ENCODE data around the gene KLHL36. TPM values are rescaled to one million over a fixed set of nuclear protein-coding genes. Genes with fewer than 3 reads are reported as not detected.
A peak's percentile ranks its signal among the peaks of the same experiment; 100 is the strongest.

The KLHL36 gene
- total RNA-seq, 2 experiments from 2014 or later: 41.0 to 44.0 TPM

- peak; percentile 55 for DNase-seq
- no peak for TF ChIP-seq CTCF (IDR thresholded peaks at IDR 0.05)
These were observed 52.4 kb downstream of the KLHL36 start for GRCh38 chr16:84700446-84701300.

GRCh38 chr16:84703681-84704080 lies 55.4 kb downstream of the KLHL36 start:
- no peak for ATAC-seq
- Mint-ChIP-seq H3K4me1 (ENCODE audit: low read depth) (peaks cover 49% of the 10 kb centered on the region), H3K9me3 (no peaks in the 10 kb centered on the region), H3K4me3 (no peak overlapping the region), H3K36me3 (ENCODE audit: low read depth) (peaks cover 18% of the 10 kb centered on the region), H3K27me3 (no peaks in the 10 kb centered on the region), H3K27ac (no peak overlapping the region)
- CTCF ChIA-PET: interaction anchor here (1.1 to 2.1 kb wide), 6 partner anchors 19 to 267 kb away, joined by 3 to 11 read pairs (median 5); no protein-coding TSS in a partner anchor
- intact Hi-C loops (cut with micrococcal nuclease): no loop called here
- POLR2A ChIA-PET: interaction anchor here (0.8 to 1.6 kb wide), 6 partner anchors 10 to 184 kb away, joined by 3 to 11 read pairs (median 4); no protein-coding TSS in a partner anchor
- no peak for TF ChIP-seq CTCF (IDR thresholded peaks at IDR 0.05)
- no peak for DNase-seq

More at GRCh38 chr16:84700446-84701300, 52.4 kb downstream of the KLHL36 start:
- ChIA-PET POLR2A (interaction anchor here (0.6 to 1.4 kb wide), 14 partner anchors 11 to 185 kb away, joined by 3 to 5 read pairs (median 3); partner anchors contain the start of gene KLHL36), CTCF (interaction anchor here (0.6 to 2.6 kb wide), 15 partner anchors 10 to 386 kb away, joined by 3 to 38 read pairs (median 4); no protein-coding TSS in a partner anchor)
- no peaks in the 10 kb centered on the region for H3K27me3 Mint-ChIP-seq
- peak overlapping the region; percentile 96 for H3K27ac Mint-ChIP-seq
- H3K4me3 Mint-ChIP-seq: peak overlapping the region; percentile 98
- peaks cover 40% of the 10 kb centered on the region for H3K4me1 Mint-ChIP-seq (ENCODE audit: low read depth)
- intact Hi-C loops (cut with micrococcal nuclease): no loop called here
- H3K36me3 Mint-ChIP-seq (ENCODE audit: low read depth): peaks cover 14% of the 10 kb centered on the region
- peak; percentile 57 for ATAC-seq
- no peaks in the 10 kb centered on the region for H3K9me3 Mint-ChIP-seq

GRCh38 chr16:84704253-84704652 lies 55.9 kb downstream of the KLHL36 start:
- H3K27me3 Mint-ChIP-seq: no peaks in the 10 kb centered on the region
- peaks cover 50% of the 10 kb centered on the region for H3K4me1 Mint-ChIP-seq (ENCODE audit: low read depth)
- ATAC-seq (no peak), DNase-seq (no peak)
- ChIA-PET CTCF (interaction anchor here (1.1 to 2.1 kb wide), 4 partner anchors 22 to 34 kb away, joined by 3 to 11 read pairs (median 7); no protein-coding TSS in a partner anchor), POLR2A (interaction anchor here (1.0 to 1.6 kb wide), 4 partner anchors 10 to 184 kb away, joined by 3 to 11 read pairs (median 6); no protein-coding TSS in a partner anchor)
- peaks cover 20% of the 10 kb centered on the region for H3K36me3 Mint-ChIP-seq (ENCODE audit: low read depth)
- TF ChIP-seq CTCF (IDR thresholded peaks at IDR 0.05): no peak
- H3K9me3 Mint-ChIP-seq: no peaks in the 10 kb centered on the region
- intact Hi-C loops (cut with micrococcal nuclease): no loop called here
- no peak overlapping the region for H3K27ac Mint-ChIP-seq
- no peak overlapping the region for H3K4me3 Mint-ChIP-seq

GRCh38 chr16:84706856-84707255 lies 58.5 kb downstream of the KLHL36 start:
- no peak for ATAC-seq
- DNase-seq: no peak
- POLR2A ChIA-PET: no interaction called here
- no peak for TF ChIP-seq CTCF (IDR thresholded peaks at IDR 0.05)
- H3K27ac Mint-ChIP-seq: no peak overlapping the region
- no peak overlapping the region for H3K4me3 Mint-ChIP-seq
- intact Hi-C loops (cut with micrococcal nuclease): no loop called here
- H3K4me1 Mint-ChIP-seq (ENCODE audit: low read depth): peaks cover 63% of the 10 kb centered on the region
- H3K36me3 Mint-ChIP-seq (ENCODE audit: low read depth): peaks cover 13% of the 10 kb centered on the region
- H3K27me3 Mint-ChIP-seq: no peaks in the 10 kb centered on the region
- CTCF ChIA-PET: interaction anchor here (2.0 kb wide), 1 partner anchor 19 kb away, joined by 10 read pairs; no protein-coding TSS in a partner anchor
- H3K9me3 Mint-ChIP-seq: no peaks in the 10 kb centered on the region
